GM19035 (cell line): ENCODE results near the gene ZIC4.

Source experiments
- ATAC-seq: cut with Tn5 transposase; IDR thresholded peaks from one replicate; pipeline ENCODE4 v1.9.1; 2021; ENCODE audit not compliant: unreplicated experiment

The ZIC4 gene

DNA sequence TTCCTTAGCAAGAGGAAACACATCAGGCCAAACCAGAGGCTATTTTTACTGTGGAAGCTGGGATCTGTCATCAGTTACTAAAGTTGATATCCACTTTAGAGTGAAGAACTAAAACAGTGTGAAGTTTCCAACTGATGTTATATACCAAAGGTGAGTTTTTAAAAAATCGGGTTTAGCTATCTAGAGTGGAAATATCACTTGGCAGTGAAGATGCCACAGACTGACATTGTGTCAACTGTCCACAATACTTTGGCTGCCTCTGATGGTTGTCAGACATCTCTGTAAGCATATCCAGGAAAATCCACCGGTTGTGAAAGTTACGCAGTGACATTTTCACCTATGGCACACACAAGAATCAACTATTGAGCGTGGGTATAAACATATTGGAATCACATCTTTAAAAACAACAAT lies 12.0 kb upstream of the ZIC4 start:
- no peak for ATAC-seq

DNA sequence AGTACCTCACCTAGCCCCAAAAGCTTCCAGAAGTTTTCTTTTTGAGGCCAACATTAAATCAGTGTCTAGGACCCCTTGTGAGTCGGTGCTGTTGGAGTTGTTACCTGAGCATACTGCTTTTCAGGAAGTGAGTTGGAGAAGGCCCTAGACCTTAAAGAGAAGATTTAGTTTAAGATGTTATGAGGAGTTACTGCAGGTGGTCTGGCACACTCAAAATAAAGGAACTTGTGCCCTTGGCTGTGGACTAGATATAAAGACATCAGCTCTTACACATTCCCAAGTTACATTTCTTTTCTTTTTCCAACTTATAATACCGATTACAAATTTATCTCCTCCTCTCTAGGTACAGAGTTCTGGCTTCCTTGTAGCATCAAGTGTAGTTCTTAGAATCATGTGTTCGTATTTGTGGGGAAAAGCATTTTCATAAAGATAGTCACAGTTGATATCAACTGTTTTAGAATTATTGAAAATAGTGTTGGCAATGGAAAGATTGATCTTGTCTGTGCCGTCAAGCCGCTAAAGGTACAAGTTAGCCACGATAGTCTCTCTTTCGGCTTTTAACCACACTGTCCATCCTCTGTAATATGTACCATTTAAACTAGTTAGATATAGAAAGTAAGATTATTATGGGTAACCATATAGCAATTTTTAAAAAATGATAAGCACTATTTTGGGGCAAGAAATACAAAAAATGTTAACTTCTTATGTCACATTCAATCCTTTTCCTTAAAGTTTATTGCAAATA lies 11.4 kb upstream of the ZIC4 start:
- ATAC-seq: no peak

DNA sequence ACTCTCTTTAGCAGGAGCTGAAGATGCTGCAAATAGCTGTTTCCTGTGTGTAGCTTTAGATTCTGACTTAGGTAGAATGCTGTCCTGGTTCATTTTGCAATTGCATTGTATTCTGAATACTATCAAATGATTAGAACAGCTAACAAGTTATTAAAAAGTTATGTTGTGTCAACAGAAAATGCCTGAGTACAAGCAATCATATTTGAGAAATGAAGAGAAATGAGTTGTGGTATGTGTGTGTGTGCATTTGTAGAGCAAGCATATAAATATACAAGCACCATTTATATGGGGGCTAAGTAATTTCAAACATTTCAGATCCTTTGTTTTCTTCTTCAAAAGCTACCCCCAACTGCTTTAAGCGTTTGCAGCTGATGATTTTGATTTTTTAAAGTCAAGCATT lies 10.6 kb upstream of the ZIC4 start:
- no peak for ATAC-seq

- no peak for ATAC-seq
Measured at GRCh38 chr3:147415874-147416273, 9.5 kb upstream of the ZIC4 start.

GRCh38 chr3:147415286-147415685 lies 8.9 kb upstream of the ZIC4 start:
- no peak for ATAC-seq

DNA sequence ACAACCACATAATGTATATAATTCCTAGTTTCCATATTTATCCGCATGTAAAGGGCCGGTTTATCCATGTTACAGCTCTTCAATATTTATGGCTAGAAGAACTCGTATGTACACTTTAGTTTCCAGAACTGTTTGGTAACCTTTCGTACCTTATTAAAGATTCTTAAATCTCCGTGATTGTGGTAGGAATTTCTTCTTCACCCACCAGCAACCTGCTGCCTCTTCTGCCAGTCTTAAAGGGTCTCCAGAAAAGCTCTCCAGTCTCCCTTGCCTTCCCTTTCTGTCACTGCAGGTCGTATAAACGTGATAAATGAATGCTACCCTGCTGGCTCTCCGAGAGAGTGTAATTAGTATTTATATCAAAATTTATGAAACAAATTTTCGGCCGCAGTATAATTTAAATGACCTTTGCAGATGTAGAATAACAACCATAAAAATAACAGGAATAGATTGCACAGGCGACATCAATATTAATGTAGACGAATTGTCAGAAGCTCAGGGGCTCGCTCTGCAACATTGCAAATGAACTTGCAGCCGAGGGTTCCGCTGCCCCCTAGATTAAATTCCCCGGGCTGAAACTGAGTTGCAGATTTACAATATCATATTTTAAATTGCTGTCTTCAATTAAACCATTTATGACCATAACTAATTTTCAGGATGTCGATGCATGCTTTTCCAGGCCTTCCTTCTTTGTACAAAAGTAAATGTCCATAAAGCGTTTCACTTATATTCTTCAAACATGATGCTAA lies 8.2 kb upstream of the ZIC4 start:
- ATAC-seq: no peak

DNA sequence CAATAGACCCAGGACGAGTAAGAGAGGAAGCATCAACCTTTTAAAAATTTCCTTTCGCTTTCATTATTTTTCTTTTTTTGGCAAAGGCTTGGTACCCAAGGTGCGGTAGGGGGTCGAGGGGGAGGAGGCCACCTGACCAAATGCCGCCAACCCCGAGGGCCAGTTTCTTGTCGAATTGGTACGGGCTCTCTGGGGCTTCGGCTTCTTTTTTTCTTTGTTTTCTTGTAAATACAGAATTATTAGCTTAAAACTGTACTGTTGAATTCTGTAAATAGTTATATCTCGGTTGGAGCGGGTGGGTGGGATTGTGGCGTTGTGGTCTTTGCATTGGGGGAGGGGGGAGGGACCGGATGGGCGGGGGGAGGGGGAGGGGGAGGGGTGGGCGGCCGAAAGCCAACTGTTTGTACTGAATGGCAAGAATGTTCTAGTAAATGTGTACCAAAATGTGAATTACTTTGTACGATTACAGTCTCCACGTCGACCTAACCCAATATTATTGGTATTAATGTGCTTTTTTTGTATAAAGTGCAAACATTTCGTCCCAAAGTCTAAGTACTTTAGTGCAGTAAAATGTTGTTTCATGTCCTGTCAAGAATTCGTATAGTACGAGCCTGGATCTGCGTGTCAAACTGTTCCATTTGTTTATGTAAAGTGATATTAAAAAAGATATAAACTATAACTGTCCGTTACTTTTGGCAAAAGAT lies 7.5 kb upstream of the ZIC4 start:
- no peak for ATAC-seq

DNA sequence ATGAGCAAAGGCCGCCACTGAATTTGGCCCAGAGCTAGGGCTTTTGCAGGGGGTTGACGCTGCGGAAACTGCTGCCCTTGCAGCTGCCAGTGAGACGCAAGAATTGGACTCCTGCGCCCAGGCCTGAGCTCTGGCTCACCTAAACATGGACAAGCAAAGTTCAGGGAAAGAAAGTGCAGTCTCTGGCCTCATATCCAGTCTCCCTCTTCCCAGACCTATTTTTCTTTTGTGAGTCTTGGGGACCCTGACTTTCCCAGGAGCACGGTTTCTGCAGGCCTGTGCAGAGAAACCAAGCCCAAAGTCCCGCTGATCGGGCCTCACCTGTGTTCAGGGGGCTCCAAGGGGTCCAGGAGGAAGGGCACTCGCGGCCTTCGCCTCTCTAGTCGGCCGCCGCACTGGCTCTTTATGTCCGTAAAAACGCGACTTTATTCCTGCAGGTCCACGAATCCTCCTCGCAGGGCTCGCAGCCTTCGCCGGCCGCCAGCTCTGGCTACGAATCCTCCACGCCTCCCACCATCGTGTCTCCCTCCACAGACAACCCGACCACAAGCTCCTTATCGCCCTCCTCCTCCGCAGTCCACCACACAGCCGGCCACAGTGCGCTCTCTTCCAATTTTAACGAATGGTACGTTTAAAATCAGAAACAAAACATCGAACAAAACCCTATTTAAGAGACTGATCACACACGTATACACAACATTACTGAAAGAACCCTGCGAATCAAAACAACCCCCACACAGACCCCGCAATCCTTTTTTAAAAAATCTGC lies 6.8 kb upstream of the ZIC4 start:
- no peak for ATAC-seq

DNA sequence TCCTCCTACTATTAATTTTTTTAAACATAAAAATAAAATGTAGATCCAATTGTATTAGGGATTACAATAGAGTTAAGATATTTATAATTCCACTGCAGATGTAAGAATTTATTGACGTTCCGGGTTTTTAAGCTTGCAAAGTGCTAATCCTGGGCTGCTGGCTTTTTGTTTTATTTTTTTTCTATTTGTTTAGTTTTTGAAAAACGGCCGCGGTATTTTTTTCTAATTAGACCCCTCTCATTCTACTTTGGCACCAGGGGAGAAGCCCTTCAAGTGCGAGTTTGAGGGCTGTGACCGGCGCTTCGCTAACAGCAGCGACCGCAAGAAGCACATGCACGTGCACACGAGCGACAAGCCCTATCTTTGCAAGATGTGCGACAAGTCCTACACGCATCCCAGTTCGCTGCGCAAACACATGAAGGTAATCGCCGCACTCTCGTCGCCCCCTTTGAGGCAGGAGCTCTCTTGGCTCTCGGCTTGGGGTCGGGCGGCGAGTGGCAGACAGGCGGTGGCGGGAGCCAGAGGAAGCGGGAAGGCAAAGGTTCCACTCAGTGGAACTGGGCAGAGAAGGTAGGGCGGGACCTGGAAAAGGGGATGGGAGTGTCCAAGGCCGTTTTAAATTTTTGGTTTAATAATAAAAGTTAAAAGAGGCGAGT lies 6.0 kb upstream of the ZIC4 start:
- no peak for ATAC-seq

DNA sequence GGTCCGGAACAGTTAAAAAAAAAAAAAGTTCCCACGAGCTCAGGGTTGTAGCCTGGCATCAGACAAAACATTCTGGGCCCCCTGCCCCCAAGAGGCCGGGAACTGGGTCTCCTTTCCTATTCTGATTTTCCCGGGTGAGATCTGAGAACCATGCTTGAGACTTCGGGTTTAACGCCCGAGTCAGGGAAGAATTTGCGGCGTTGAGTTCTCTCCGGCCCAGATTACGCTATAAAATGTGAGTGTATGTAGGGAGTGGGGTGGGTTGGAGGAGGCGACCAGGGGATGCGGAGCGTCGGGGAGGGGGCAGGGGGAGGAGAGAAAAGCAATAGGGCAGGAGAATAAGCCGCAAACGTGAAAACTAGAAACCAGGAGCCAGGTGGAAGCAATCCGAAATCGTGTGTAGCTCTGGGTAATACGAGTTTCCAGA lies 5.5 kb upstream of the ZIC4 start:
- no peak for ATAC-seq

GRCh38 chr3:147411238-147411814 lies 5.0 kb upstream of the ZIC4 start:
- ATAC-seq: no peak

- ATAC-seq: no peak
Measured at GRCh38 chr3:147410526-147411237, 4.3 kb upstream of the ZIC4 start.

- ATAC-seq: no peak
Measured at GRCh38 chr3:147410116-147410525, 3.8 kb upstream of the ZIC4 start.

DNA sequence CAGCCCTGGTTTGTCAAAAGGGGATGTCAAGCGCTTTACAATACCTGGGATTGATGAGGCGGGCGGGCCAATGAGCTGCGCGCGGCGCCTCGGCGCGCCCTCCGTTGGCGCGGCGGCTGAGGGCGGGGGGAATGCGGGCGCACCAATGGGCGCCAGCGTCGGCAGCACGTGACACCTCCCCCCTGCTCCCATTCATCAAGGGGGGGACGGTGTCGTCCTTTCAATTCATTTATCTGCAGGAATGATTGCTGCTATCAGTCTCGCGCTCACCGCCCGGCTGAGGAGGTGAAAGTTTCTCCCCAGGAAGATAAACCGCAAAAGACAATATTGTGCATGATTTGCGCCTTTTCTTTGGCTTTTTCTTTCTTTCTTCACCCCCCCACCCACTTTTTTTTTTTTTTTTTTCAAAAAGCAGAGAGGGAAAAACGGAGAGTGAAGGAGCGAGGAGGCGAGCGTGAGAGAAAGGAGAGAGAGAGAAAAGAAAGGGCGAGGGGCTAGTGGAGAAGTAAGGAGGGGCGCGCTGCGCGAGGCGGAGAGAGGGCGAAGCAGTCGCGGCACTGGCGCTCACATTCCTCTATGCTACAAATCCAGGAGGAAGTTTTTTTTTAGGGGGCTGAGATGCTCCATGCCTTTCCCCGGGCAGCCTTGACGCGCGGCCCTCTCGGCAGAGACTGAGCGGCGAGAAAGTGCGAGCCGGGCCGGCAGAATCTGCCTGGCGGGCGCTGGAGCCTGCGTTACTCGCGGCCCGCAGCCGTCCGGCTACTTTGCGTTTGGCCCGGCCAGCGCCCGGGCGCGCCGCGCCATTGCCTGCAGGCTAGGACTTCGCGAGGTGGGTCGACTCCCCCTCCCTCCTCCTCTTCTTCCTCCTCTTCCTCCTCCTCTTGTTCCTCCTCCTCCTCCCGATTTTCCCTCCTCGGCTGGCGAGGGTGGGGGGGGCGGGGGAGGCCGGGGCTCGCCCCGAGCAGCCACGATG lies 3.1 kb upstream of the ZIC4 start, which contains the start of gene ZIC1:
ZIC1 (plus strand) TSS at position 223 of the 973 bp plus-strand sequence; CDS start at position 971, 748 bp downstream.
- ATAC-seq: no peak

DNA sequence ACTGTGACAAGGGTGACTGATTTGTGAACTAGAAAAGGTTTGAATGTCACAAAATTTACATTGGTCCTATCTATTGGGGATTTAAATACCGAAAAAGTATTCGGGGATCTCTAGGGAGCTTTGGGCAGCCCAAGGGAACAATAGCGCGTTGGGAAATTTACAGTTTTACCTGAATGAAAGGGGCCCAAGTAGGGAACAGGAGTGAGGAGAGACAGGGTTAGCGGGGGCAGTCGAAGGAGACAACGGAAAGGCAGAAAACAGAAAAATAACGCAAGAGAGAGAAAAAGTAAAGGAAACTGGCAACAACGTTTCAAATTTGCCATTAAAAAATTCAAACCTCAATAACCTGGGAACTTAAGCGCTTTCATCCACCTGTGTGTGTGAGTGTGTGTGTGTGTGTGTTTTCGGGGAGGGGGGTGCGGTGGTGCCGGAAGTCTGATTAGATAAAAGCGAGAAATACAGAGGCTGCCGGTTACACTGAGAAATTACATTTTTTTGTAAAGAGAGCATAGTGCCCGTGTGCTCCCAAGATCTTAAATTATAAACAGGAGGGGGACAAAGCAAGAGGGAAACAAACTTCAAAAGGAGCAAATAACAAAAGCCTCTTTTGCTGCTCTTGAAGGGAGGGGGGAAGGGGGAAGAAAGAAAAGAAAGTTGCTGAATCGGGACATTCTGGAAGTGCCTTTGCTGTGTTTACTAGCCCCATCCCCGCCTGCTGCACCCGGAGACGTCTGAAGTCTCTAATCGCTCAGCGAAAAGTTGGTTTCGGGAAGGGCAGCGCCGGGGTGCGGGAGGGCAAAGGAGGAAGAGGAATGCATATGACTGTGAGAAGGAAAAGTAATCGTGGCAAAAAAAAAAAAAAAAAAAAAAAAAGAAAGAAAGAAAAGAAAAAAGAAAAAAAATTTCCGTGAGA lies 2.1 kb upstream of the ZIC4 start:
- no peak for ATAC-seq

- ATAC-seq: no peak
Measured at GRCh38 chr3:147407498-147408187, 1.3 kb upstream of the ZIC4 start.

DNA sequence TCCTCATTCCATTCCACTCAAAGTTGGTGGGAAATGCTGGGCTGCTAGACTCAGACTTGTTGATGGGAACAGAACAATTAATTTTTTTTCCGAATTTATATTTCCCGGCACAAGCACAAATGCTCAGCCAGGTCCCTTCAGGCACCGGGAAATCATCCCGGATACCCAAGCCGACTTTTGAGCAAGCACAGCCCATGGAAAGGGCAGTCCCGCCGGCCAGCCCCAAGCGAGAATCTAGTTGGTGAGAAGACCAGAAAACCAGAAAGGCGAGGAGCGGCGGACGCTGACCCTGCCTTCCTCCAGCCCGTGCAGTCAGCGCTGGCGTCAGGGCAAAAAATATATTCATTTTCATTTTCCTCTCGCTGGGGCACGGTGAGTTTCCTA lies 763 bp upstream of the ZIC4 start:
- no peak for ATAC-seq
